ENCODE results near the gene TFDP1.
A peak's percentile ranks its signal among the peaks of the same experiment; 100 is the strongest.

Gene TFDP1

GRCh38 chr13:113545931-113546516, 38.5 kb upstream of the TFDP1 start:
- Histone ChIP-seq H3K36me3 (ENCODE audit: low read depth) (peaks cover 34% of the 10 kb centered on the region), H3K27ac (ENCODE audit: poor library complexity, severe bottlenecking) (no peak overlapping the region), H3K27me3 (ENCODE audit: insufficient read depth, poor library complexity, severe bottlenecking) (no peaks in the 10 kb centered on the region), H3K9me3 (ENCODE audit: severe bottlenecking) (no peaks in the 10 kb centered on the region), H3K4me3 (ENCODE audit: severe bottlenecking) (no peak overlapping the region), H3K4me1 (ENCODE audit: insufficient read depth, poor library complexity, severe bottlenecking) (peaks cover 5% of the 10 kb centered on the region)
- no peak for TF ChIP-seq CTCF (IDR thresholded peaks at IDR 0.05; ENCODE audit: poor library complexity, severe bottlenecking)
- ATAC-seq (ENCODE audit: low read depth) (no peak), DNase-seq (ENCODE audit: low spot score) (peak; percentile 60)

GRCh38 chr13:113546571-113547237, 37.8 kb upstream of the TFDP1 start:
- H3K36me3 ChIP-seq (ENCODE audit: low read depth) = peaks cover 35% of the 10 kb centered on the region
- DNase-seq (ENCODE audit: low spot score) (peak; percentile 59), ATAC-seq (ENCODE audit: low read depth) (no peak)
- no peak overlapping the region for H3K27ac ChIP-seq (ENCODE audit: poor library complexity, severe bottlenecking)
- no peaks in the 10 kb centered on the region for H3K27me3 ChIP-seq (ENCODE audit: insufficient read depth, poor library complexity, severe bottlenecking)
- H3K4me1 ChIP-seq (ENCODE audit: insufficient read depth, poor library complexity, severe bottlenecking) = peaks cover 5% of the 10 kb centered on the region
- H3K4me3 ChIP-seq (ENCODE audit: severe bottlenecking) = no peak overlapping the region
- TF ChIP-seq CTCF (IDR thresholded peaks at IDR 0.05; ENCODE audit: poor library complexity, severe bottlenecking) = no peak
- H3K9me3 ChIP-seq (ENCODE audit: severe bottlenecking) = no peaks in the 10 kb centered on the region

- no peak overlapping the region for H3K27ac ChIP-seq (ENCODE audit: poor library complexity, severe bottlenecking)
- H3K9me3 ChIP-seq (ENCODE audit: severe bottlenecking) = no peaks in the 10 kb centered on the region
- no peak for ATAC-seq (ENCODE audit: low read depth)
- no peaks in the 10 kb centered on the region for H3K27me3 ChIP-seq (ENCODE audit: insufficient read depth, poor library complexity, severe bottlenecking)
- H3K4me1 ChIP-seq (ENCODE audit: insufficient read depth, poor library complexity, severe bottlenecking) = peaks cover 5% of the 10 kb centered on the region
- DNase-seq (ENCODE audit: low spot score) = peak; percentile 28
- TF ChIP-seq CTCF (IDR thresholded peaks at IDR 0.05; ENCODE audit: poor library complexity, severe bottlenecking) = no peak
- H3K4me3 ChIP-seq (ENCODE audit: severe bottlenecking) = no peak overlapping the region
- peaks cover 40% of the 10 kb centered on the region for H3K36me3 ChIP-seq (ENCODE audit: low read depth)
Observed at GRCh38 chr13:113547238-113547971, 37.1 kb upstream of the TFDP1 start.

- no peak overlapping the region for H3K4me3 ChIP-seq (ENCODE audit: severe bottlenecking)
- peaks cover 37% of the 10 kb centered on the region for H3K36me3 ChIP-seq (ENCODE audit: low read depth)
- TF ChIP-seq CTCF (IDR thresholded peaks at IDR 0.05; ENCODE audit: poor library complexity, severe bottlenecking) = no peak
- H3K4me1 ChIP-seq (ENCODE audit: insufficient read depth, poor library complexity, severe bottlenecking) = peaks cover 5% of the 10 kb centered on the region
- no peaks in the 10 kb centered on the region for H3K9me3 ChIP-seq (ENCODE audit: severe bottlenecking)
- H3K27me3 ChIP-seq (ENCODE audit: insufficient read depth, poor library complexity, severe bottlenecking) = no peaks in the 10 kb centered on the region
- ATAC-seq (ENCODE audit: low read depth) (no peak), DNase-seq (ENCODE audit: low spot score) (peak; percentile 56)
- H3K27ac ChIP-seq (ENCODE audit: poor library complexity, severe bottlenecking) = no peak overlapping the region
Observed at GRCh38 chr13:113548171-113548641, 36.3 kb upstream of the TFDP1 start.

Measured in RWPE2 (cell line).